Lung (tissue), 12 donors: Measurements from ENCODE around the gene SIPA1. TPM values are rescaled to one million over a fixed set of nuclear protein-coding genes. Genes with fewer than 3 reads are reported as not detected.

Experiments
- ATAC-seq: fragments of 200-7000 bp; cut with Tn5 transposase; one replicate; pipeline ENCODE4 v1.9.1; 2020; ENCODE audit warnings: moderate number of reproducible peaks; ENCODE audit not compliant: insufficient read depth, low FRiP score
- DNase-seq, 3 donors: peaks; one replicate each; pipeline ENCODE4 v3.0.0-alpha.2; 2013 to 2017
- H3K27ac ChIP-seq, 2 donors: one replicate each; pipeline ENCODE4 v1.5.1; 2013; ENCODE audit warnings: mild to moderate bottlenecking in 2 of 2, moderate library complexity in 2 of 2, control low read depth in 1 of 2, inconsistent platforms in 1 of 2, low read depth in 1 of 2, low read length in 1 of 2
- H3K27me3 ChIP-seq, 3 donors: one replicate each; pipeline ENCODE4 v1.5.1; 2013; ENCODE audit warnings: low read length in 2 of 3; ENCODE audit not compliant: control insufficient read depth in 3 of 3, insufficient read depth in 3 of 3
- H3K36me3 ChIP-seq, 4 donors: one replicate each; pipeline ENCODE4 v1.5.1; 2013; ENCODE audit warnings: low read length in 4 of 4, mild to moderate bottlenecking in 1 of 4, moderate library complexity in 1 of 4; ENCODE audit not compliant: control insufficient read depth in 4 of 4, insufficient read depth in 4 of 4
- H3K4me1 ChIP-seq, 5 donors: one replicate each; pipeline ENCODE4 v1.5.1; 2013; ENCODE audit warnings: low read length in 5 of 5, mild to moderate bottlenecking in 2 of 5, moderate library complexity in 1 of 5; ENCODE audit not compliant: control insufficient read depth in 5 of 5, insufficient read depth in 5 of 5
- H3K4me3 ChIP-seq: one replicate; pipeline ENCODE4 v1.5.1; 2013; ENCODE audit warnings: mild to moderate bottlenecking, control low read depth, moderate library complexity
- H3K9ac ChIP-seq, 2 donors: one replicate each; pipeline ENCODE4 v1.5.1; 2013; ENCODE audit warnings: low read length in 2 of 2, control low read depth in 1 of 2; ENCODE audit not compliant: insufficient read depth in 1 of 2
- H3K9me3 ChIP-seq, 4 donors: one replicate each; pipeline ENCODE4 v1.5.1; 2013; ENCODE audit warnings: low read length in 3 of 4, mild to moderate bottlenecking in 1 of 4, moderate library complexity in 1 of 4; ENCODE audit not compliant: control insufficient read depth in 4 of 4, insufficient read depth in 3 of 4
- CTCF ChIP-seq: IDR thresholded peaks from 2 replicates; pipeline ENCODE4 v1.5.1; 2012; ENCODE audit warnings: mild to moderate bottlenecking; ENCODE audit errors: control extremely low read depth, extremely low read depth
- WGBS, 2 donors: extraction: QIAGEN DNeasy Blood & Tissue Kit; methylation state at CpG; one replicate each; pipeline ENCODE4 v1.1.7; 2013; 5-methylcytosine and 5-hydroxymethylcytosine counted together
- polyA plus RNA-seq, 2 donors: library from polyadenylated mRNA; stranded (reverse); fragments of 200-250 nt; gene quantifications; one replicate each; pipeline ENCODE4 v1.2.1, GENCODE V29; 2013
- total RNA-seq, 2 donors: library from RNA; depleted of rRNA in 1 of 2; stranded (reverse); fragments of >200 nt in 1 of 2; gene quantifications; one replicate each; pipeline ENCODE4 v1.2.1, GENCODE V29; 2014 to 2021
- donor health status: control.
- donor health status: control.
- donor health status: Bipolar disorder and iron deficiency.
- donor health status: healthy.
- donor health status: DM: yes; HTN: yes; CAD: no.

The SIPA1 gene
- total and polyA plus RNA-seq, 4 donors, result 39.7 to 102 (median 82.8) TPM

GRCh38 chr11:65592858-65593517 is 44.9 kb upstream of the SIPA1 start:
- no peaks in the 10 kb centered on the region for H3K27me3 ChIP-seq
- no peak for TF ChIP-seq CTCF
- no peaks in the 10 kb centered on the region for H3K9me3 ChIP-seq
- ATAC-seq, result no peak
- H3K4me3 ChIP-seq, result no peak overlapping the region
- DNase-seq, result no peak
- peaks cover 0 to 11% (median 0%) of the 10 kb centered on the region in 5 donors for H3K4me1 ChIP-seq
- H3K27ac ChIP-seq, result no peak overlapping the region
- H3K36me3 ChIP-seq, result peaks cover 2 to 21% (median 7%) of the 10 kb centered on the region in 4 donors
- WGBS, 2 donors, result 87 to 89% methylated on average over 22 of the region's 22 CpGs
- no peak overlapping the region for H3K9ac ChIP-seq

- Histone ChIP-seq H3K36me3 (peaks cover 3 to 29% (median 11%) of the 10 kb centered on the region in 4 donors), H3K9me3 (no peaks in the 10 kb centered on the region), H3K27me3 (no peaks in the 10 kb centered on the region), H3K4me3 (no peak overlapping the region), H3K9ac (no peak overlapping the region), H3K4me1 (peaks cover 0 to 11% (median 0%) of the 10 kb centered on the region in 5 donors), H3K27ac (no peak overlapping the region)
- ATAC-seq, result no peak
- DNase-seq, result no peak
- TF ChIP-seq CTCF, result peak; percentile 22
- WGBS, 2 donors, result 84 to 87% methylated on average over 26 of the region's 26 CpGs
These were observed 44.1 kb upstream of the SIPA1 start for GRCh38 chr11:65593518-65594414.

GRCh38 chr11:65595131-65595530 is 42.8 kb upstream of the SIPA1 start:
- DNase-seq, result no peak
- Histone ChIP-seq H3K4me3 (no peak overlapping the region), H3K9me3 (peaks cover 0 to 2% (median 0%) of the 10 kb centered on the region in 4 donors), H3K27ac (peak overlapping the region in 1 of 2 donors; percentile 41), H3K27me3 (no peaks in the 10 kb centered on the region), H3K4me1 (peaks cover 0 to 10% (median 0%) of the 10 kb centered on the region in 5 donors), H3K9ac (no peak overlapping the region), H3K36me3 (peaks cover under 1 to 39% (median 11%) of the 10 kb centered on the region in 4 donors)
- TF ChIP-seq CTCF, result no peak
- ATAC-seq, result no peak
- WGBS, 2 donors, result 77 to 86% methylated on average over 3 of the region's 3 CpGs
